ENCODE results near the gene RAB29. TPM values are rescaled to one million over a fixed set of nuclear protein-coding genes. Genes with fewer than 3 reads are reported as not detected.
A peak's percentile ranks its signal among the peaks of the same experiment; 100 is the strongest.

The RAB29 gene
- total RNA-seq, 2 donors from 2014 or later = 23.5 to 47.2 TPM

- Histone ChIP-seq H3K4me3 (peak overlapping the region; percentile 85), H3K36me3 (no peaks in the 10 kb centered on the region), H3K9me3 (no peaks in the 10 kb centered on the region), H3K4me1 (ENCODE audit: control insufficient read depth in 1 of 2, low read depth in 2 of 2) (peaks cover 21 to 33% of the 10 kb centered on the region in 2 donors), H3K27me3 (replicated peaks; ENCODE audit: insufficient read depth) (no peaks in the 10 kb centered on the region), H3K27ac (peak overlapping the region; percentile 94 to 95)
- peak; percentile 43 for DNase-seq (ENCODE audit: low spot score)
- no peak for TF ChIP-seq CTCF (IDR thresholded peaks at IDR 0.05)
- ATAC-seq (ENCODE audit: insufficient number of reproducible peaks, low FRiP score, low read depth) = peak; percentile 54
These were observed 26.7 kb downstream of the RAB29 start for GRCh38 chr1:205748403-205749233.

DNA sequence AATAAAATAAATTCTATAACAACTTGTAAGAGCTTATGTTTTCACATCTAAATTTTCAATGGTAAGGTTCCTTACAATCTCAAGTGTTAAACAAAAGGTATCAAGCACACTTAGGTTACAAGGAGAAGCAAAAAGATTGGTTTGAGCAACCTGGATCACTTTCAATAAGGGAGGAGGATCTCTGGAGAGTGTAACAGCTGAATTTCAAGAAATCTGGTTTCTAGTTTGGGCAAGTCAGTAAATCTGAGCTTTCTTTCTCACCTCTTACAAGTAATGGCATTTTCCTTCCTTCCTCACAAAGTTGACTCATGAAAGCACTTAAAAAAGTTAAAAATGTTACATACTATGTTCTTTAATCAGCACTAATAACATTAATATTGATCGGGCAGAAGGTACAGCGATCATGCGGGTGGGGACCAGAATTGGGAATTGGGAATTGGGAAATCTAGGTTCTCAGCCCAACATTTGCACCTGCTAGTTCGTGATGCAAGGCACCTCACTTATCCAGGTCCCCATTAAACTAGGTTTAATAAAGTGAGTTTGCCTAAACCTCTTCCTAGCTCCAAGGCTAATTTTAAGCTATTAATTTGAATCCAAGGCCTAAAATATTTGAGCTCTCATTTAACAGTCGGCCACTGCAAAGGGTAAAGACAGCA, 28.4 kb downstream of the RAB29 start:
- DNase-seq (ENCODE audit: low spot score) (no peak), ATAC-seq (ENCODE audit: insufficient number of reproducible peaks, low FRiP score, low read depth) (no peak)
- Histone ChIP-seq H3K36me3 (no peaks in the 10 kb centered on the region), H3K4me3 (peak overlapping the region; percentile 10), H3K27ac (no peak overlapping the region), H3K9me3 (no peaks in the 10 kb centered on the region), H3K27me3 (replicated peaks; ENCODE audit: insufficient read depth) (no peaks in the 10 kb centered on the region), H3K4me1 (ENCODE audit: control insufficient read depth in 1 of 2, low read depth in 2 of 2) (peaks cover 21 to 46% of the 10 kb centered on the region in 2 donors)
- no peak for TF ChIP-seq CTCF (IDR thresholded peaks at IDR 0.05)

DNA sequence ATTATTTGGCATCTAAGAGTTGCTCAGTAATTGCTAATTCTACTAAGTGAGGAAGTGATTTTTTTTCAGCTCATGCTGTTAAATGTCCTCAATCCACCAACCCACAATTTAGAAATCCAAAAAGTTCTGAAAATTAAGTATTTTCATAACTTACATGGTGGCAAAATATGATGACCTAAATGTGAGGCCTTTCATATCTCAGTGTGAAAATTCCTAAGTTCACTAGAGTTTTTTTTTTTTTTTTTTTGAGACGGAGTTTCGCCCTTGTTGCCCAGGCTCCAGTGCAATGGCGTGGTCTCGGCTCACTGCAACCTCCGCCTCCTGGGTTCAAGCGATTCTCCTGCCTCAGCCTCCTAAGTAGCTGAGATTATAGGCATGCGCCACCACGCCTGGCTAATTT, 30.9 kb downstream of the RAB29 start:
- DNase-seq (ENCODE audit: low spot score) = no peak
- peaks cover 25 to 56% of the 10 kb centered on the region in 2 donors for H3K4me1 ChIP-seq (ENCODE audit: control insufficient read depth in 1 of 2, low read depth in 2 of 2)
- no peak overlapping the region for H3K4me3 ChIP-seq
- no peak for TF ChIP-seq CTCF (IDR thresholded peaks at IDR 0.05)
- H3K27me3 ChIP-seq (replicated peaks; ENCODE audit: insufficient read depth) = no peaks in the 10 kb centered on the region
- H3K27ac ChIP-seq = no peak overlapping the region
- H3K36me3 ChIP-seq = no peaks in the 10 kb centered on the region
- no peak for ATAC-seq (ENCODE audit: insufficient number of reproducible peaks, low FRiP score, low read depth)
- no peaks in the 10 kb centered on the region for H3K9me3 ChIP-seq

GRCh38 chr1:205743977-205744376, 31.3 kb downstream of the RAB29 start:
- Histone ChIP-seq H3K27me3 (replicated peaks; ENCODE audit: insufficient read depth) (no peaks in the 10 kb centered on the region), H3K4me1 (ENCODE audit: control insufficient read depth in 1 of 2, low read depth in 2 of 2) (peaks cover 27 to 59% of the 10 kb centered on the region in 2 donors), H3K27ac (no peak overlapping the region), H3K4me3 (no peak overlapping the region), H3K9me3 (no peaks in the 10 kb centered on the region), H3K36me3 (no peaks in the 10 kb centered on the region)
- DNase-seq (ENCODE audit: low spot score) (no peak), ATAC-seq (ENCODE audit: insufficient number of reproducible peaks, low FRiP score, low read depth) (no peak)
- no peak for TF ChIP-seq CTCF (IDR thresholded peaks at IDR 0.05)

DNA sequence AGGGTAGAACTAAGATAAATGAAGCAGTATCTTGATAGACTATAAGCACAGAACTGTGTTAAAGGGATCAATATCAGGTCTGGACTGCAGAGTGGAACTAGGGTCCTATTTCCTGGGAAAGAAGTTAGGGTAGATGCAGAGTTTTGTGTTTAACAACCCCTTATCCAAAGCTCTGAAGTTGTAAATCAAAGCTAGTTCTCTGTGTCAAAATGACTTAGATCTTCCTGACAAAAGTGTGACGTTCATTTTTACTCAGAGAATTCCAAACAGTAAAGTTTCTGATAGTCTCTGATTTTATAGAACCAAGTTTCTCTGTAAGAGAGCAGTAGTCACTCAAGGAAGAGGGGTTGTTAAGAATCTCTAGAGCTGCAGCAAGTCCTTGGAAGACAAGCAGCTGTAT, 33.6 kb downstream of the RAB29 start:
- no peak for DNase-seq (ENCODE audit: low spot score)
- no peaks in the 10 kb centered on the region for H3K9me3 ChIP-seq
- no peak for ATAC-seq (ENCODE audit: insufficient number of reproducible peaks, low FRiP score, low read depth)
- no peaks in the 10 kb centered on the region for H3K27me3 ChIP-seq (replicated peaks; ENCODE audit: insufficient read depth)
- H3K4me1 ChIP-seq (ENCODE audit: control insufficient read depth in 1 of 2, low read depth in 2 of 2) = peaks cover 13 to 48% of the 10 kb centered on the region in 2 donors
- H3K27ac ChIP-seq = no peak overlapping the region
- TF ChIP-seq CTCF (IDR thresholded peaks at IDR 0.05) = no peak
- H3K36me3 ChIP-seq = no peaks in the 10 kb centered on the region
- no peak overlapping the region for H3K4me3 ChIP-seq
